OCI-LY3 (cell line): ENCODE data around the gene NR3C1.

Source experiments
- EZH2phosphoT487 ChIP-seq: fragments of 200-600 bp; shearing (Covaris generic); IDR thresholded peaks from 2 replicates; pipeline ENCODE4 v1.6.1; 2018; ENCODE audit warnings: antibody characterized with exemption, mixed run types, low read depth
- TF ChIP-seq, protein P1 (sequence below): fragments of 200-600, 300-600 bp; sonication (generic); IDR thresholded peaks from 2 replicates; pipeline ENCODE4 v1.5.1; 2014; ENCODE audit warnings: antibody characterized with exemption, low read length, low read depth

DNA sequence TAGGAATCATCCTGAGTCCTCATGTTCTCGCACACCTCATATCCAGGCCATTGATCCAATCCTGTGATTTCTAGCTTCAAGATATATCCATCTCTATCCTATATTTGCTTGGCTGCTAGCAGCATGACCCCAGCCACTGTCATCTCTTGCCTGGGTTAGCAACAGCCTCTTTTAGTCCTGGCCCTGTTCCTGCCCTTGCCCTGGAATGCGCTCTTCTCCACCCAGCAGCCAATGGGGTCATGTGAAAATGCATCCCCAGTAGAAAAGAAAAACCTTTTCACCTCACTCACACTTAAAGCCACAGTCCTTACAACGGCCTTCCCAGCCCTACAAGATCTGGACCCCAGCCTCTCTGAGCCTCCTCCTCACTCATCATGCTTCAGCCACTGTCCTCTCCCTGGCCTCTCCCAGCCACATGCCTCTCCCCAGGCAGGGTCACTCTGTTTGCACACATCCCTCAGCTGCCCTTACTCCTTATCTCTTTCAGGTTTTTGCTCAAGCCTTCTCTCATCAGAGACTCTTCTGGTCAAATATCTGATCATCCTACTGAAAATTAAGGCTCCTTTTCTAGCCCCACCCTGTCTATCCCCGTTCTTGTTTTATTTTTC is 34.3 kb upstream of the NR3C1 start:
- TF ChIP-seq, protein P1, sequence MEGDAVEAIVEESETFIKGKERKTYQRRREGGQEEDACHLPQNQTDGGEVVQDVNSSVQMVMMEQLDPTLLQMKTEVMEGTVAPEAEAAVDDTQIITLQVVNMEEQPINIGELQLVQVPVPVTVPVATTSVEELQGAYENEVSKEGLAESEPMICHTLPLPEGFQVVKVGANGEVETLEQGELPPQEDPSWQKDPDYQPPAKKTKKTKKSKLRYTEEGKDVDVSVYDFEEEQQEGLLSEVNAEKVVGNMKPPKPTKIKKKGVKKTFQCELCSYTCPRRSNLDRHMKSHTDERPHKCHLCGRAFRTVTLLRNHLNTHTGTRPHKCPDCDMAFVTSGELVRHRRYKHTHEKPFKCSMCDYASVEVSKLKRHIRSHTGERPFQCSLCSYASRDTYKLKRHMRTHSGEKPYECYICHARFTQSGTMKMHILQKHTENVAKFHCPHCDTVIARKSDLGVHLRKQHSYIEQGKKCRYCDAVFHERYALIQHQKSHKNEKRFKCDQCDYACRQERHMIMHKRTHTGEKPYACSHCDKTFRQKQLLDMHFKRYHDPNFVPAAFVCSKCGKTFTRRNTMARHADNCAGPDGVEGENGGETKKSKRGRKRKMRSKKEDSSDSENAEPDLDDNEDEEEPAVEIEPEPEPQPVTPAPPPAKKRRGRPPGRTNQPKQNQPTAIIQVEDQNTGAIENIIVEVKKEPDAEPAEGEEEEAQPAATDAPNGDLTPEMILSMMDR, result no peak
- TF ChIP-seq EZH2phosphoT487, result no peak
